Tibial artery (tissue), 4 donors: ENCODE data around the gene GRIA2.
A peak's percentile ranks its signal among the peaks of the same experiment; 100 is the strongest.
"Not testable (repeated sequence)": the region's sequence is repeated elsewhere in the genome, so short reads cannot be mapped to it uniquely, and the experiment has no call there.

Source experiments
- DNase-seq, 2 donors: peaks; one replicate each; pipeline ENCODE4 v3.0.0-alpha.2; 2019
- H3K27ac ChIP-seq, 2 donors: fragments of 200-600 bp; sonication (generic) in 1 of 2; 1 replicate in 1 of 2; 2 replicates in 1 of 2; pipeline ENCODE4 v1.5.1; 2018 to 2019; ENCODE audit warnings: mild to moderate bottlenecking in 1 of 2
- H3K27me3 ChIP-seq, 2 donors: fragments of 200-600 bp; sonication (generic) in 1 of 2; one replicate each; pipeline versions ENCODE4 v1.5.1 to v1.6.0; 2016 to 2019
- H3K36me3 ChIP-seq, 3 donors: fragments of 200-600 bp; sonication (generic) in 2 of 3; one replicate each; pipeline ENCODE4 v1.5.1; 2016 to 2019; ENCODE audit warnings: mild to moderate bottlenecking in 2 of 3
- H3K4me1 ChIP-seq, 4 donors: fragments of 200-600 bp; sonication (generic) in 2 of 4; 1 replicate in 3 of 4; 2 replicates in 1 of 4; pipeline ENCODE4 v1.5.1; 2016 to 2019
- H3K4me3 ChIP-seq, 2 donors: fragments of 200-600 bp; sonication (generic) in 1 of 2; 1 replicate in 1 of 2; 2 replicates in 1 of 2; pipeline ENCODE4 v1.5.1; 2018 to 2019; ENCODE audit warnings: mild to moderate bottlenecking in 2 of 2
- H3K9me3 ChIP-seq, 3 donors: fragments of 200-600 bp; sonication (generic) in 1 of 3; one replicate each; pipeline ENCODE4 v1.5.1; 2016 to 2019
- intact Hi-C: fragments of 100-400 bp; cut with DNase I; formaldehyde crosslinking; loops from one replicate; pipeline ENCODE4 v1.15.0; 2023; ENCODE audit warnings: low total_unique reads
- TF ChIP-seq, protein P1 (sequence below), 2 experiments: fragments of 200-600 bp in 1 of 2; fragments of 450-650 bp in 1 of 2; IDR thresholded peaks; one replicate each; pipeline ENCODE4 v1.5.1; 2017 to 2019; ENCODE audit warnings: antibody characterized with exemption in 2 of 2, mild to moderate bottlenecking in 1 of 2, moderate library complexity in 1 of 2

Gene GRIA2

DNA sequence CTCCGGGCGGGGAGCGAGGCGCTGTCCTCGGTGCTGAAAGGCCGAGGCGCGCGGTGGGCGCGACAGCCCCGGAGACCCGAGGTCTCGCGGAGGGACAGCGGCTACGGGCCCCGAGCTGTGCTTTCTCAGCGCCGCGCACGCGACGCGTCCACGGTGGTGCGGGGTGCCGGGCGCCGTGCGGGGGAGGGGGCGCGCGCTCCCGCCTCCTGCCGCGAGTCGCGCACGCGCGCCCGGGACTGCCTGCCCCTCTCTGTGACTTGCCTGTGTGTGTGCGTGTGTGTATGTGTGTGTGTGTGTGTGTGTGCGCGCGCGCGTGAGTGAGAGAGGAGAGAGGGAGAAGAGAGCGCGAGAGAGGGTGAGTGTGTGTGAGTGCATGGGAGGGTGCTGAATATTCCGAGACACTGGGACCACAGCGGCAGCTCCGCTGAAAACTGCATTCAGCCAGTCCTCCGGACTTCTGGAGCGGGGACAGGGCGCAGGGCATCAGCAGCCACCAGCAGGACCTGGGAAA lies at the start of gene GRIA2:
TSS of gene GRIA2 (plus strand) at position 358 of the 511 bp plus-strand sequence. CDS start 315 bp downstream, outside the sequence.
- TF ChIP-seq, protein P1, sequence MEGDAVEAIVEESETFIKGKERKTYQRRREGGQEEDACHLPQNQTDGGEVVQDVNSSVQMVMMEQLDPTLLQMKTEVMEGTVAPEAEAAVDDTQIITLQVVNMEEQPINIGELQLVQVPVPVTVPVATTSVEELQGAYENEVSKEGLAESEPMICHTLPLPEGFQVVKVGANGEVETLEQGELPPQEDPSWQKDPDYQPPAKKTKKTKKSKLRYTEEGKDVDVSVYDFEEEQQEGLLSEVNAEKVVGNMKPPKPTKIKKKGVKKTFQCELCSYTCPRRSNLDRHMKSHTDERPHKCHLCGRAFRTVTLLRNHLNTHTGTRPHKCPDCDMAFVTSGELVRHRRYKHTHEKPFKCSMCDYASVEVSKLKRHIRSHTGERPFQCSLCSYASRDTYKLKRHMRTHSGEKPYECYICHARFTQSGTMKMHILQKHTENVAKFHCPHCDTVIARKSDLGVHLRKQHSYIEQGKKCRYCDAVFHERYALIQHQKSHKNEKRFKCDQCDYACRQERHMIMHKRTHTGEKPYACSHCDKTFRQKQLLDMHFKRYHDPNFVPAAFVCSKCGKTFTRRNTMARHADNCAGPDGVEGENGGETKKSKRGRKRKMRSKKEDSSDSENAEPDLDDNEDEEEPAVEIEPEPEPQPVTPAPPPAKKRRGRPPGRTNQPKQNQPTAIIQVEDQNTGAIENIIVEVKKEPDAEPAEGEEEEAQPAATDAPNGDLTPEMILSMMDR (IDR thresholded peaks at IDR 0.05): no peak
- H3K27ac ChIP-seq: peak within 1 kb of the TSS in 1 of 2 donors; percentile 64
- peak in 1 of 2 donors; percentile 72 for DNase-seq
- peaks cover 0 to 27% (median 19%) of the 10 kb centered on the region in 4 donors for H3K4me1 ChIP-seq
- H3K9me3 ChIP-seq: no peaks in the 10 kb centered on the region
- H3K27me3 ChIP-seq: peaks cover 0 to 31% of the 10 kb centered on the region in 2 donors
- intact Hi-C loops: no loop called here
- H3K36me3 ChIP-seq: no peaks in the 10 kb centered on the region
- peak within 1 kb of the TSS; percentile 50 for H3K4me3 ChIP-seq

DNA sequence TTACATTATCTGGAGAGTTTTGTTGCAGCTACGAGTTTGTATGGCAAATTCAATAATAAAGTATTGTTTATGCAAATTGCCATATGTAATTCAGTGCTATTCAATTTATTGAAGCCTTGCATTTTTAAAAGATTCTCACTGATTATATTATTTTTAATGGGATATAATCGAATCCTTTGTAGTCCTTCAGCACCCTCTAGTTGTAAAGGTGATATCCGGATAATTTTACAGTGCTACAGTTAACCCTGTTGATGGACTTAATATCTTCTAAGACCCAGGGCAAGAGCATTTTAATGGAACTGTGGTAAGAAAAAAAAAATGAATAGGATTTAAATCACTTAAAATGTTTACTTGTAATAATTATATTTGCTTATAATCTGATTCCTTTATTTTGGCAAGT lies 48.5 kb upstream of the GRIA2 start:
- H3K4me3 ChIP-seq: no peak overlapping the region
- no peaks in the 10 kb centered on the region for H3K27me3 ChIP-seq
- TF ChIP-seq, protein P1 (IDR thresholded peaks at IDR 0.05): peak in 1 of 2 experiments; percentile 10
- no peak for DNase-seq
- no peaks in the 10 kb centered on the region for H3K4me1 ChIP-seq
- no peaks in the 10 kb centered on the region for H3K9me3 ChIP-seq
- H3K27ac ChIP-seq: no peak overlapping the region
- H3K36me3 ChIP-seq: no peaks in the 10 kb centered on the region
- intact Hi-C loops: no loop called here

DNA sequence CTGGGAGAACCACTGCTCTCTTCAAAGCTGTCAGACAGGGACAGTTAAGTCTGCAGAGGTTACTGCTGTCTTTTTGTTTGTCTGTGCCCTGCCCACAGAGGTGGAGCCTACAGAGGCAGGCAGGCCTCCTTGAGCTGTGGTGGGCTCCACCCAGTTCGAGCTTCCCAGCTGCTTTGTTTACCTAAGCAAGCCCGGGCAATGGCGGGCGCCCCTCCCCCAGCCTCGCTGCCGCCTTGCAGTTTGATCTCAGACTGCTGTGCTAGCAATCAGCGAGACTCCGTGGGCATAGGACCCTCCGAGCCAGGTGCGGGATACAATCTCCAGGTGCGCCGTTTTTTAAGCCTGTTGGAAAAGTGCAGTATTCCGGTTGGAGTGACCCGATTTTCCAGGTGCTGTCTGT lies 40.3 kb upstream of the GRIA2 start:
- H3K36me3 ChIP-seq, H3K9me3 ChIP-seq, H3K27me3 ChIP-seq, intact Hi-C loops, H3K27ac ChIP-seq, H3K4me1 ChIP-seq, DNase-seq, H3K4me3 ChIP-seq: not testable (repeated sequence)

DNA sequence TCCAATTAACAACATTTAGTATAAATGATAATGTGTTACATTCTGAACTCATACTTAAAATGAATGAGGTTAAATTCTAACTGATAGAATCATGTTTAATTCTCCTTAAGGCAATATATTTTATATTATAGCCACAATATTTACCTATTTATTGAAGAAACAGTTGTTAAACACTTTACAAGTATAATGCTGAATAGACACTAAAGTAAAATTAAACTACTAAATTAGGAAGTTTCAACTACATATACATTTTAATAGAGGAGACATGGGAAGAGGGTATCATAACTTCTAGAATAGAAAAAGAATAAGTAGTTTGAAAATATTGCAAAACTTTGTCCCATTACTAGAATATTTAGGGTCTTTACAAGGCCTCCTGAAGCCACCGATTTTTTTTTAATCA lies 36.2 kb upstream of the GRIA2 start:
- Histone ChIP-seq H3K4me3 (no peak overlapping the region), H3K27me3 (no peaks in the 10 kb centered on the region), H3K4me1 (no peaks in the 10 kb centered on the region), H3K36me3 (no peaks in the 10 kb centered on the region), H3K9me3 (peaks cover 0 to 6% (median 0%) of the 10 kb centered on the region in 3 donors), H3K27ac (no peak overlapping the region)
- TF ChIP-seq, protein P1 (IDR thresholded peaks at IDR 0.05): no peak
- DNase-seq: no peak
- intact Hi-C loops: no loop called here

DNA sequence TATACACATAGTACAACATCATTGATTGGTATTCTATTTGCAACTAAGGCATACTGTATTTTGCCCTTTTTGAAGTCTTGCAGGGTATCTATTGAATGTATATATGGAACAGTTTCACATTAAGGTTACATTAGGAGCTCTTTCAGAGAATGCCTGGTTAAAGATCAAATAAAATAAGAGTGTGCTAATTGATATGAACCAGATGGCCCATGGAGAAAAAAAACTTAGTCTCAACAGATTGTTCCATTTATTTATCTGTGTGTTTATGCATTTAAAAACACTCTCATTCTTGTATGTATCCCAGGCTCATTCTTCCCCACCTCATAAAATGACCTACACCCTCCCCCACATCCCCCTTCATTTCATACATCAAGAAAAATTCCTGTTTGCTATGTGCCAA lies 35.2 kb upstream of the GRIA2 start:
- Histone ChIP-seq H3K27ac (no peak overlapping the region), H3K4me3 (no peak overlapping the region), H3K4me1 (no peaks in the 10 kb centered on the region), H3K27me3 (no peaks in the 10 kb centered on the region), H3K9me3 (peaks cover 0 to 6% (median 0%) of the 10 kb centered on the region in 3 donors), H3K36me3 (no peaks in the 10 kb centered on the region)
- TF ChIP-seq, protein P1 (IDR thresholded peaks at IDR 0.05): no peak
- no peak for DNase-seq
- intact Hi-C loops: no loop called here

DNA sequence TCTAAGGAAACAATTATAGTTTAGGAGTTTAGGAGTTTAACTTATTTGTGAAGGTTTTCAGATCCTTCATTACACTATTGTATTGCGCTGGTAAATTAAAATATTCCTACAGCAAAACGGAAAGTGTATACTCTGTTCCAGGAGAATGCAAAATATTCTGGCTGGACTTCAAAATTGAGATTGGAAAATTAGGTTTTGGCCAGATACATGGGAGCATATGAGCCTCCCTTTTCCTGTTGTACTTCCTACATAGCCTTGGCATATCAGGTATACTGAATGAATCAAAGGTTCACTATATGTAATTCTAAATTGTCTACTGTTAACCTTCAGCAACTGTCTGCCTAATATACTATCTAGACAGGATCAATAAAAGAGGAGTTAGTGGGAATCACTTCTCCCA lies 25.2 kb upstream of the GRIA2 start:
- Histone ChIP-seq H3K4me3 (no peak overlapping the region), H3K36me3 (no peaks in the 10 kb centered on the region), H3K4me1 (no peaks in the 10 kb centered on the region), H3K27me3 (no peaks in the 10 kb centered on the region), H3K9me3 (no peaks in the 10 kb centered on the region), H3K27ac (no peak overlapping the region)
- intact Hi-C loops: no loop called here
- DNase-seq: no peak
- TF ChIP-seq, protein P1 (IDR thresholded peaks at IDR 0.05): no peak
